Smooth muscle cell (in vitro differentiated cells): Measurements from ENCODE around the gene EDN2. TPM values are rescaled to one million over a fixed set of nuclear protein-coding genes. Genes with fewer than 3 reads are reported as not detected.
A peak's percentile ranks its signal among the peaks of the same experiment; 100 is the strongest.

Experiments
- DNase-seq: peaks from one replicate; lab custom pipeline; 2025; ENCODE audit not compliant: unreplicated experiment; lab: John Stamatoyannopoulos, UW
- H2AFZ ChIP-seq: fragments of 200-600 bp; sonication (generic); 2 replicates; pipeline ENCODE4 v1.6.0; 2016; ENCODE audit warnings: antibody characterized with exemption, low read depth, mild to moderate bottlenecking
- H3F3A ChIP-seq: fragments of 200-600 bp; sonication (generic); 2 replicates; pipeline ENCODE4 v1.6.0; 2017; ENCODE audit warnings: antibody characterized with exemption, low read depth
- H3K27ac ChIP-seq: fragments of 200-600 bp; sonication (generic); 2 replicates; pipeline ENCODE4 v1.5.1; 2016; ENCODE audit warnings: low read depth, mild to moderate bottlenecking
- H3K27me3 ChIP-seq: fragments of 200-600 bp; sonication (generic); 2 replicates; pipeline ENCODE4 v1.6.1; 2016; ENCODE audit warnings: low read depth, mild to moderate bottlenecking
- H3K36me3 ChIP-seq: fragments of 200-600 bp; sonication (generic); 2 replicates; pipeline ENCODE4 v1.5.1; 2016; ENCODE audit warnings: low read depth
- H3K4me1 ChIP-seq: fragments of 200-600 bp; sonication (generic); 2 replicates; pipeline ENCODE4 v1.5.1; 2016; ENCODE audit warnings: low read depth
- H3K4me2 ChIP-seq: fragments of 200-600 bp; sonication (generic); 2 replicates; pipeline ENCODE4 v1.6.0; 2016; ENCODE audit warnings: mild to moderate bottlenecking
- H3K4me3 ChIP-seq: fragments of 200-600 bp; sonication (generic); 2 replicates; pipeline ENCODE4 v1.5.1; 2016; ENCODE audit warnings: mild to moderate bottlenecking
- H3K79me2 ChIP-seq: fragments of 200-600 bp; sonication (generic); 2 replicates; pipeline ENCODE4 v1.6.0; 2016; ENCODE audit warnings: low read depth, mild to moderate bottlenecking
- H3K9ac ChIP-seq: fragments of 200-600 bp; sonication (generic); 2 replicates; pipeline ENCODE4 v1.6.0; 2016; ENCODE audit warnings: low read depth
- H3K9me3 ChIP-seq: fragments of 200-600 bp; sonication (generic); replicated peaks from 2 replicates; pipeline ENCODE4 v1.5.1; 2016; ENCODE audit warnings: low read depth
- H4K20me1 ChIP-seq: fragments of 200-600 bp; sonication (generic); 2 replicates; pipeline ENCODE4 v1.6.0; 2016; ENCODE audit warnings: low read depth
- CTCF ChIP-seq: fragments of 200-600 bp; sonication (generic); IDR thresholded peaks from 2 replicates; pipeline ENCODE4 v1.5.1; 2017; ENCODE audit warnings: borderline replicate concordance, mild to moderate bottlenecking, antibody characterized with exemption; ENCODE audit not compliant: insufficient read depth, poor library complexity, severe bottlenecking
- WGBS: methylation state at CpG from one replicate; pipeline ENCODE4 v1.1.7; 2016; ENCODE audit warnings: low lambda C conversion rate; 5-methylcytosine and 5-hydroxymethylcytosine counted together
- polyA plus RNA-seq: library from polyadenylated mRNA; unstranded; fragments of >200 nt; fragmentation: Nextera tagmentation; extraction: Ambion mirVana; gene quantifications from 2 replicates; pipeline ENCODE4 v1.2.1, GENCODE V29; 2016
- total RNA-seq: library from RNA; depleted of rRNA; stranded (reverse); fragments of >200 nt; gene quantifications from 2 replicates; pipeline ENCODE4 v1.2.3, GENCODE V29; 2014

Gene EDN2
- total and polyA plus RNA-seq, 2 experiments from 2014 or later: not detected

GRCh38 chr1:41496080-41497055 is 11.9 kb upstream of the EDN2 start:
- peak; percentile 19 for DNase-seq
- H3K4me1 ChIP-seq: peaks cover 18% of the 10 kb centered on the region
- peak overlapping the region; percentile 66 for H3K27ac ChIP-seq
- H3K4me3 ChIP-seq: peak overlapping the region; percentile 33
- no peaks in the 10 kb centered on the region for H3K9me3 ChIP-seq
- H2AFZ ChIP-seq: peak overlapping the region; percentile 79
- TF ChIP-seq CTCF: no peak
- H3K36me3 ChIP-seq: no peaks in the 10 kb centered on the region
- H3F3A ChIP-seq: peaks cover 7% of the 10 kb centered on the region
- H3K27me3 ChIP-seq: no peaks in the 10 kb centered on the region
- H3K4me2 ChIP-seq: peak overlapping the region; percentile 86
- 13% methylated on average over 51 of the region's 74 CpGs for WGBS
- H3K9ac ChIP-seq: peak overlapping the region; percentile 84
- H4K20me1 ChIP-seq: no peaks in the 10 kb centered on the region
- no peaks in the 10 kb centered on the region for H3K79me2 ChIP-seq

GRCh38 chr1:41495210-41495948 is 10.9 kb upstream of the EDN2 start:
- no peaks in the 10 kb centered on the region for H3K36me3 ChIP-seq
- no peaks in the 10 kb centered on the region for H4K20me1 ChIP-seq
- WGBS: 63% methylated on average over 19 of the region's 19 CpGs
- no peaks in the 10 kb centered on the region for H3K9me3 ChIP-seq
- peak overlapping the region; percentile 33 for H3K4me3 ChIP-seq
- no peak overlapping the region for H3K27ac ChIP-seq
- peak overlapping the region; percentile 86 for H3K4me2 ChIP-seq
- no peak overlapping the region for H2AFZ ChIP-seq
- peaks cover 7% of the 10 kb centered on the region for H3F3A ChIP-seq
- peaks cover 18% of the 10 kb centered on the region for H3K4me1 ChIP-seq
- H3K9ac ChIP-seq: no peak overlapping the region
- no peaks in the 10 kb centered on the region for H3K79me2 ChIP-seq
- peak; percentile 25 for TF ChIP-seq CTCF
- no peaks in the 10 kb centered on the region for H3K27me3 ChIP-seq
- no peak for DNase-seq

- H3K9ac ChIP-seq: no peak overlapping the region
- 84% methylated on average over 16 of the region's 17 CpGs for WGBS
- H4K20me1 ChIP-seq: no peaks in the 10 kb centered on the region
- H3K36me3 ChIP-seq: no peaks in the 10 kb centered on the region
- no peak for DNase-seq
- H3K9me3 ChIP-seq: no peaks in the 10 kb centered on the region
- no peak for TF ChIP-seq CTCF
- H3K4me1 ChIP-seq: peaks cover 18% of the 10 kb centered on the region
- H3K27ac ChIP-seq: no peak overlapping the region
- H2AFZ ChIP-seq: no peak overlapping the region
- peaks cover 7% of the 10 kb centered on the region for H3F3A ChIP-seq
- H3K79me2 ChIP-seq: no peaks in the 10 kb centered on the region
- no peaks in the 10 kb centered on the region for H3K27me3 ChIP-seq
- no peak overlapping the region for H3K4me3 ChIP-seq
- H3K4me2 ChIP-seq: no peak overlapping the region
Observed at GRCh38 chr1:41494351-41495209, 10.1 kb upstream of the EDN2 start.
